ENCODE data around the gene CPNE4.

CPNE4 gene

GRCh38 chr3:131881777-131882176 lies 153.0 kb downstream of the CPNE4 start:
- no peaks in the 10 kb centered on the region for H3K36me3 Mint-ChIP-seq (ENCODE audit: insufficient read depth)
- H3K4me3 Mint-ChIP-seq, result no peak overlapping the region
- DNase-seq (no peak), ATAC-seq (replicated peaks) (no peak)
- H3K27me3 Mint-ChIP-seq, result peaks cover 0 to under 1% of the 10 kb centered on the region in 2 donors
- H3K4me1 Mint-ChIP-seq (ENCODE audit: low read depth in 2 of 2), result no peaks in the 10 kb centered on the region
- H3K9me3 Mint-ChIP-seq, result no peaks in the 10 kb centered on the region
- no peak overlapping the region for H3K27ac Mint-ChIP-seq

- no peaks in the 10 kb centered on the region for H3K27me3 Mint-ChIP-seq
- DNase-seq (no peak), ATAC-seq (replicated peaks) (no peak)
- no peak overlapping the region for H3K4me3 Mint-ChIP-seq
- H3K9me3 Mint-ChIP-seq, result no peaks in the 10 kb centered on the region
- no peaks in the 10 kb centered on the region for H3K4me1 Mint-ChIP-seq (ENCODE audit: low read depth in 2 of 2)
- H3K36me3 Mint-ChIP-seq (ENCODE audit: insufficient read depth), result no peaks in the 10 kb centered on the region
- H3K27ac Mint-ChIP-seq, result no peak overlapping the region
Measured at GRCh38 chr3:131880948-131881347, 153.9 kb downstream of the CPNE4 start.

- Mint-ChIP-seq H3K4me3 (no peak overlapping the region), H3K27ac (no peak overlapping the region), H3K36me3 (ENCODE audit: insufficient read depth) (no peaks in the 10 kb centered on the region)
Measured at GRCh38 chr3:131868203-131868602, 166.6 kb downstream of the CPNE4 start.

GRCh38 chr3:131856171-131856570 lies 178.6 kb downstream of the CPNE4 start:
- Mint-ChIP-seq H3K4me3 (no peak overlapping the region), H3K36me3 (ENCODE audit: insufficient read depth) (no peaks in the 10 kb centered on the region)
- no peak for DNase-seq

More at GRCh38 chr3:131868203-131868602, 166.6 kb downstream of the CPNE4 start:
- ATAC-seq (replicated peaks), result no peak
- Mint-ChIP-seq H3K27me3 (peaks cover 6 to 11% of the 10 kb centered on the region in 2 donors), H3K4me1 (ENCODE audit: low read depth in 2 of 2) (no peaks in the 10 kb centered on the region), H3K9me3 (no peaks in the 10 kb centered on the region)
- no peak for DNase-seq

GRCh38 chr3:131850223-131850622 lies 184.6 kb downstream of the CPNE4 start:
- H3K4me1 Mint-ChIP-seq (ENCODE audit: low read depth in 2 of 2), result no peaks in the 10 kb centered on the region
- H3K27me3 Mint-ChIP-seq, result peaks cover 0 to 8% of the 10 kb centered on the region in 2 donors
- ATAC-seq (replicated peaks) (no peak), DNase-seq (no peak)
- no peak overlapping the region for H3K4me3 Mint-ChIP-seq
- H3K9me3 Mint-ChIP-seq, result peaks cover 0 to 1% of the 10 kb centered on the region in 2 donors
- no peak overlapping the region for H3K27ac Mint-ChIP-seq
- H3K36me3 Mint-ChIP-seq (ENCODE audit: insufficient read depth), result peaks cover 2% of the 10 kb centered on the region

More at GRCh38 chr3:131856171-131856570, 178.6 kb downstream of the CPNE4 start:
- no peaks in the 10 kb centered on the region for H3K27me3 Mint-ChIP-seq
- H3K4me1 Mint-ChIP-seq (ENCODE audit: low read depth in 2 of 2), result no peaks in the 10 kb centered on the region
- no peak overlapping the region for H3K27ac Mint-ChIP-seq
- H3K9me3 Mint-ChIP-seq, result peaks cover 0 to 3% of the 10 kb centered on the region in 2 donors
- ATAC-seq (replicated peaks), result no peak

- Mint-ChIP-seq H3K27me3 (peaks cover 0 to 8% of the 10 kb centered on the region in 2 donors), H3K4me1 (ENCODE audit: low read depth in 2 of 2) (no peaks in the 10 kb centered on the region), H3K36me3 (ENCODE audit: insufficient read depth) (peaks cover 2% of the 10 kb centered on the region), H3K4me3 (no peak overlapping the region), H3K27ac (no peak overlapping the region), H3K9me3 (peaks cover 0 to under 1% of the 10 kb centered on the region in 2 donors)
- DNase-seq (no peak), ATAC-seq (replicated peaks) (no peak)
Measured at GRCh38 chr3:131849616-131850015, 185.2 kb downstream of the CPNE4 start.

GRCh38 chr3:131847966-131848510 lies 186.8 kb downstream of the CPNE4 start:
- H3K4me3 Mint-ChIP-seq, result no peak overlapping the region
- DNase-seq (no peak), ATAC-seq (replicated peaks) (no peak)
- H3K9me3 Mint-ChIP-seq, result no peaks in the 10 kb centered on the region
- H3K27me3 Mint-ChIP-seq, result peaks cover 0 to 8% of the 10 kb centered on the region in 2 donors
- no peak overlapping the region for H3K27ac Mint-ChIP-seq
- peaks cover 2% of the 10 kb centered on the region for H3K36me3 Mint-ChIP-seq (ENCODE audit: insufficient read depth)
- H3K4me1 Mint-ChIP-seq (ENCODE audit: low read depth in 2 of 2), result no peaks in the 10 kb centered on the region

- DNase-seq (no peak), ATAC-seq (replicated peaks) (no peak)
- Mint-ChIP-seq H3K4me3 (no peak overlapping the region), H3K36me3 (ENCODE audit: insufficient read depth) (peaks cover 2% of the 10 kb centered on the region), H3K27ac (no peak overlapping the region), H3K27me3 (peaks cover 0 to 8% of the 10 kb centered on the region in 2 donors), H3K9me3 (no peaks in the 10 kb centered on the region), H3K4me1 (ENCODE audit: low read depth in 2 of 2) (no peaks in the 10 kb centered on the region)
Measured at GRCh38 chr3:131846296-131846924, 188.4 kb downstream of the CPNE4 start.

- DNase-seq (no peak), ATAC-seq (replicated peaks) (no peak)
- no peaks in the 10 kb centered on the region for H3K36me3 Mint-ChIP-seq (ENCODE audit: insufficient read depth)
- H3K27me3 Mint-ChIP-seq, result peaks cover 0 to 8% of the 10 kb centered on the region in 2 donors
- no peaks in the 10 kb centered on the region for H3K4me1 Mint-ChIP-seq (ENCODE audit: low read depth in 2 of 2)
- H3K9me3 Mint-ChIP-seq, result no peaks in the 10 kb centered on the region
- no peak overlapping the region for H3K4me3 Mint-ChIP-seq
- H3K27ac Mint-ChIP-seq, result no peak overlapping the region
Measured at GRCh38 chr3:131843174-131843573, 191.6 kb downstream of the CPNE4 start.

GRCh38 chr3:131840156-131840797 lies 194.5 kb downstream of the CPNE4 start:
- Mint-ChIP-seq H3K36me3 (ENCODE audit: insufficient read depth) (no peaks in the 10 kb centered on the region), H3K27me3 (no peaks in the 10 kb centered on the region)

GRCh38 chr3:131835906-131836305 lies 198.9 kb downstream of the CPNE4 start:
- Mint-ChIP-seq H3K9me3 (no peaks in the 10 kb centered on the region), H3K27ac (no peak overlapping the region), H3K4me3 (no peak overlapping the region), H3K36me3 (ENCODE audit: insufficient read depth) (no peaks in the 10 kb centered on the region), H3K27me3 (no peaks in the 10 kb centered on the region), H3K4me1 (ENCODE audit: low read depth in 2 of 2) (no peaks in the 10 kb centered on the region)
- DNase-seq, result no peak
- ATAC-seq (replicated peaks), result no peak

More at GRCh38 chr3:131840156-131840797, 194.5 kb downstream of the CPNE4 start:
- Mint-ChIP-seq H3K27ac (no peak overlapping the region), H3K4me1 (ENCODE audit: low read depth in 2 of 2) (no peaks in the 10 kb centered on the region), H3K4me3 (no peak overlapping the region), H3K9me3 (no peaks in the 10 kb centered on the region)
- DNase-seq, result no peak
- no peak for ATAC-seq (replicated peaks)

GRCh38 chr3:131831608-131832007 lies 203.2 kb downstream of the CPNE4 start:
- Mint-ChIP-seq H3K27me3 (peaks cover 0 to 9% of the 10 kb centered on the region in 2 donors), H3K4me1 (ENCODE audit: low read depth in 2 of 2) (no peaks in the 10 kb centered on the region), H3K9me3 (no peaks in the 10 kb centered on the region), H3K36me3 (ENCODE audit: insufficient read depth) (no peaks in the 10 kb centered on the region), H3K27ac (no peak overlapping the region), H3K4me3 (no peak overlapping the region)
- ATAC-seq (replicated peaks), result no peak
- no peak for DNase-seq

- Mint-ChIP-seq H3K36me3 (ENCODE audit: insufficient read depth) (no peaks in the 10 kb centered on the region), H3K9me3 (no peaks in the 10 kb centered on the region), H3K27ac (no peak overlapping the region), H3K27me3 (peaks cover 5 to 9% of the 10 kb centered on the region in 2 donors), H3K4me3 (no peak overlapping the region), H3K4me1 (ENCODE audit: low read depth in 2 of 2) (no peaks in the 10 kb centered on the region)
- ATAC-seq (replicated peaks), result no peak
- DNase-seq, result no peak
Measured at GRCh38 chr3:131821191-131821762, 213.5 kb downstream of the CPNE4 start.

Data from effector memory CD8-positive, alpha-beta T cell (primary cell).